ENCODE data around the gene S1PR3. TPM values are rescaled to one million over a fixed set of nuclear protein-coding genes. Genes with fewer than 3 reads are reported as not detected.
"Not testable (repeated sequence)": the region's sequence is repeated elsewhere in the genome, so short reads cannot be mapped to it uniquely, and the experiment has no call there.

The S1PR3 gene
- total RNA-seq = under 1 TPM; 0.23 to 0.38 TPM

DNA sequence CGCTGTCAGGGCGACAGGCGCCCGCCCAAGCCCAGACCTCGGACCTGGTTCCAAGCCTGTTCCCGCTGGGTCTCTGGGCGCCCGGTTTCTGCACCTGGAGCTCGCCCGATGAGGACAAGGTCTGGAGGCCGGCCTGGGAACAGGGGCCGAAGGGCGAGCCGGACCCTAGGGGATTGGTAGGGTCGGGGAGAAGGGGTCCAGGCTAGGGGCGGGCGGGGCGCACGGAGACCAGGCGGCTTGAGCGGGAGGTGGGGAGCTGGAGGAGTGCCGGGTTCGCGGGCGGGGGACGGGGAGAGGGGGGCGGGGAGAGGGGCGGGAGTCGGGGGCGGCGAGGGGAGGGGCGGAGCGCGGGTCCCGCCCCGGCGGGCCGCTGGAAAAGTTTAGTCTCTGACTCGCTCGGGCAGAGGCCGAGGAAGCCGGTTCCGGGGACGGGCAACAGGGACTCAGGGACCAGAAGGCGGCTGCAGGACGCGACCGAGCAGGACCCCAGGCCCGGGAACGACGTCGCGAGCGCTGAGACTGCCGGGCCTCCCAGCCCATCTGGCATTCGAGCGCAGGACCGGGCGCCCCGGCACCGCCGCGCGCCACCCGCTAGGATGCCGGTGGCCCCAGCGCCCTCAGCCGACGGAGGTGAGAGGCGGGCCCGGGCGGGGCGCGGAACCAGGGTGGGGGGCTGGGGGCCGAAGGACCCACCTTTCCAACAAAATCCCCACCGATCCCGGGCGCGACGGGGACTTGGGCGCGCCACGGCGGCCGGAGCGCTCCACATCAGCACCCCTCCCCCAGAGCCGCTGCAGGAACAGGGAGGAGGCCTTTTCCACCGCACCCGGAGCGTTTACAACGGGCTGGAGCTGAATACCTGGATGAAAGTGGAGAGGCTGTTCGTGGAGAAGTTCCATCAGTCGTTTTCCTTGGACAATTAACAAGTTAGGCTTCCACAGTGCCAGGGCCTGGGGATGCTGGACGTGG is at the start of gene S1PR3:
TSS of gene S1PR3 (plus strand) at position 403 of the 969 bp plus-strand sequence. CDS start 9,733 bp downstream, outside the sequence.
- Mint-ChIP-seq H3K27me3 (peaks cover 47% of the 10 kb centered on the region), H3K4me3 (peak within 1 kb of the TSS; percentile 61), H3K4me1 (peaks cover 28% of the 10 kb centered on the region), H3K9me3 (peaks cover 1% of the 10 kb centered on the region), H3K27ac (no peak within 1 kb of the TSS), H3K36me3 (no peaks in the 10 kb centered on the region)
- peak; percentile 61 for DNase-seq

DNA sequence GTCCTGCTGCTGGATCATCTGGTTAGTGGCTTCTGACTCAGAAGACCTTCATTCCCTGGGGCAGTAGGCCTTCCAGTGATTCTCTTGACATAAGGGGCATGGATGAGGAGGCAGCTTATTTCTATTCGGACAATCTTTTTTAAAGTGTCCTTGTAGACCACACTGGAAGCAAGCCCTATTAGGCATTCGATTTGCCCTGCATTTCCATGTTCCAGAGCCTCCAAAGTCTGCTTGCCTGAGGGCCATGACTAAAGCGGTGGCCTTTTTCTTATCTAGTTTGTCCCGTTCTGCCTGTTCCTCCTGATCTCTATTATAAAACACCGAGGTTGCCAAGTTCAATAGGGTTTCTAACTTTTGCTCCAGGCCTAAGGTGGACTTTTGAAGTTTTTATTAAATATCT is 49.7 kb upstream of the S1PR3 start:
- not testable (repeated sequence) for H3K27me3 Mint-ChIP-seq, H3K36me3 Mint-ChIP-seq, H3K27ac Mint-ChIP-seq, H3K4me3 Mint-ChIP-seq, DNase-seq, H3K4me1 Mint-ChIP-seq
- H3K9me3 Mint-ChIP-seq = peaks cover 11% of the 10 kb centered on the region

DNA sequence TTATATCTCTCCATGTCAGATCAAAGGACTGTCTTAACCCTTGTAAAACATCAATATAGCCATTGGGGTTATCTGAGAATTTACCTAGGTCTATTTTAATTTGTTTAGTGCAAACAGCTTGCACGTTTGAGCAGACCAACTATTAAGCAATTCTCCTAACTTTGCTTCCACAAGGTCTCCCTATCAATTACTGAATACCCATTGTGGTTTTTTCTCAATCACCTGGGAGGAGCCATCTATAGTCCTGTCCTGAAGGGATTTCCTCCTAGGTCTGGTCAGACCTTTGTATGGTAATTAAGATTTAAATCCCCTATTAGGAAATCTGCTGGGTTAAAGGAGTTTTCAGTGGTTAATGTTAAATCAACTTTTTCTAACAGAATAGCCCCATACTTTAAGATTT is 48.9 kb upstream of the S1PR3 start:
- Mint-ChIP-seq H3K27ac (no peak overlapping the region), H3K36me3 (no peaks in the 10 kb centered on the region), H3K27me3 (peaks cover 5% of the 10 kb centered on the region), H3K9me3 (peaks cover 11% of the 10 kb centered on the region), H3K4me1 (no peaks in the 10 kb centered on the region), H3K4me3 (no peak overlapping the region)
- no peak for DNase-seq

DNA sequence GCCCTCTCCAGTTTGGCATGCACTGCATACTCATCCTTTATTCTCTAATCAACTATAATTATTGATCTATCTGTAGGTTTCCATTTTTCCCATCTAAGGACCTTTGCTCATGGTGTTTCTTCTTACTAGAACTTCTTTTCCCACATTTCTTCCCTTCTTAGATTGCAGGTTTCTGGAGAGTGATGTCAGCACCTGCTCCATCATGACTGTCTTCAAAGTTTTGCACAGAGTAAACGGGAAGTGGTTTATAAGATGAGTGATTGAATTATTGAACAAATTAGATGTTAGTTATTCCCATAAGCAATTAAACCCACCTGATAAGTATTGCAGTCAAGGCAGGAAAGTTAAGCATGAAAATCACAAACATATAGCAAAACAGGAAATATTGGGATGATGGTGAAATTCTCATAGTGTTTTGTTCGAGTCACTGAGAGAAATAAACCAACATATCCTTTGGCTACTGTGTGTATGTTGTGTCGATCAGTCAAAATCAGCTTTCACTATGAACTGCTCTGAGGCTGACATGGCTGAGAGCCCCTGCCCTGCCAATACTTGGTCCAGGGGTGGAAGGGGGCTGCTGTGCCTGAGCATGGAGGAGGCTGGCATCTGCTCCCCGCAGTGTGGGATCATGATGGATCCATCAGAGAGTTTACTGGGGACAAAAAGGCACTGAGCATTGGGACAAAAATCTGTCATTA is 45.5 kb upstream of the S1PR3 start:
- H3K4me3 Mint-ChIP-seq = no peak overlapping the region
- H3K4me1 Mint-ChIP-seq = peaks cover 2% of the 10 kb centered on the region
- no peak for DNase-seq
- no peak overlapping the region for H3K27ac Mint-ChIP-seq
- no peaks in the 10 kb centered on the region for H3K9me3 Mint-ChIP-seq
- peaks cover 15% of the 10 kb centered on the region for H3K27me3 Mint-ChIP-seq
- no peaks in the 10 kb centered on the region for H3K36me3 Mint-ChIP-seq

DNA sequence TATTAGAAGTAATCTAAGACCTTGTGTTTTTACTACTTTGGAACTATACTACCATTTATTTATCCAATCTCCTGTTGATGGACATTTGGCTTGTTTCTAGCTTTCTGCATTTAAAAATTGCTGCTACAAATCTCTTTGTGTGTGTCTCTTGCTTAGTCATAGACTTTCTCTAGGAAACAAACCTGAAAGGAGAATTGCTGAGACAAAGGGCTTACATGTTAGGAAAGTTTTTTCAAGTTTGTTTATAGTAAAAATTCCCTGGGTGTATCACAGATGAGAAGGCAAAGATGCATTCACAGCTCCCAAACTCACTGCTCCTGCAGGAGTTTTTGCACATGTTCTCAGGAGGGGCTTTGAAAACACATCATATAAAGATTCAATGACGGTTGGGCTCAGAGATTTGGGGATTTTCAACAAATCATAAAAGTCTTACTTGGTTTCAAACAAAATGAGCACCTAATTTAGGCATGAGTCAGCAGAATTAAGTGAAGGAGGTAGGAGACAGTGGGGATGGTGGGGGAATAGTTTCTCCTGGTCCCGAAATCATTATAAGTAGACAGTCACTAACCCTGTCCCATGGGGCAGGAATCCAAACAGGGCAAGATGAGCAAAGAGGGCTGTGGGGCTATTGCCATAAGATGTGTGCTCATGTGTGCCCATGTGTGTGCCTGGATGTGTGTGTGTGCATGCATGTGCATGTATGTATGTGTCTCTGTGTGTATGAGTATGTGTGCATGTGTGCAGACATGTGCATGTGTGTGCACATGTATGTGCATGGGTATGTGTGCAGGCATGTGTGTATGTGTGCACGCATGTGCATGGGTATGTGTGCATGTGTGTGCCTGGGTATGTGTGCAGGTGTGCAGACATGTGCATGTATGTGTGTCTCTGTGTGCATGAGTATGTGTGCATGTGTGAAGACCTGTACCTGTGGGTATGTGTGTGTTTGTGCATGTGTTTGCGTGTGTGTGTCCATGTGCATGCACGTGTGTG is 43.4 kb upstream of the S1PR3 start:
- no peaks in the 10 kb centered on the region for H3K36me3 Mint-ChIP-seq
- H3K27ac Mint-ChIP-seq = no peak overlapping the region
- no peaks in the 10 kb centered on the region for H3K9me3 Mint-ChIP-seq
- H3K4me1 Mint-ChIP-seq = peaks cover 2% of the 10 kb centered on the region
- no peak overlapping the region for H3K4me3 Mint-ChIP-seq
- no peak for DNase-seq
- peaks cover 22% of the 10 kb centered on the region for H3K27me3 Mint-ChIP-seq

DNA sequence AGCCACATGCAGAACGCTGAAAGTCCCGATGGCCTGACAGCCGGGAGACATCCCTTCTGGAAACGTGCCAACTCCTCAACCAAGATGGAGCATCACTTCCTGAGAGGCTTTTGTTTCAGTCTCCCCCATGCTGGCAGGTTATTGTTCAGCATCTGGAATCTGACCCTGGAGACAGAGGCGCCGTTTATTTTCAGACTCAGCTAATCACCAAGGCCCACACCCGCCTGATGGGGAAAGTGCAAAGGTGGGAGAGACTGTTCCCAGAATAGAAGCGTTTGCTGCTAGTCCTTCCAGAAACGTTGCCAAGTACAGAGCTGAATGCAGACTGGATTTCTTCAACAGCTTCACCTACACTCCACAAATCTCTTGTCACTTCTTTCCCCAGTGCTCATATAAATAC is 41.8 kb upstream of the S1PR3 start:
- no peak overlapping the region for H3K27ac Mint-ChIP-seq
- H3K4me1 Mint-ChIP-seq = peaks cover 2% of the 10 kb centered on the region
- H3K36me3 Mint-ChIP-seq = no peaks in the 10 kb centered on the region
- DNase-seq = no peak
- H3K27me3 Mint-ChIP-seq = peaks cover 36% of the 10 kb centered on the region
- no peak overlapping the region for H3K4me3 Mint-ChIP-seq
- H3K9me3 Mint-ChIP-seq = no peaks in the 10 kb centered on the region

DNA sequence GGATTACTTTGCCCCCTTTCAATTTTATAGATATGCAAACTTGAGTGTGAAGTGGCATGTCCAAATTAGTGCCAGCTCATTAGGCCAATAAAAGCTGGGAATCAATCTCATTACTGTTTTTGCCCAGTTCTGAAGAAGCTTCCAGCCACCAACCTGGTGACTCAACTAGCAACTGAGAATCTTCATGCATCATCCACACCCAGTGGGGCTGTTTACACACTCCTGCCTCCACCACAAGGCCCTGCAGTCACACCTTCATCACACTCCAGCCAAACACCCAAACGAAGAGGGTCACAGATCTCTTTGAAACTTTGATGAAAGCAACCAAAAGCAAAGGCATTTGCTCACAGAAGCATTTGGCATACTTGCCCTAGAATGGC is 41.3 kb upstream of the S1PR3 start:
- Mint-ChIP-seq H3K27me3 (peaks cover 39% of the 10 kb centered on the region), H3K4me1 (peaks cover 2% of the 10 kb centered on the region), H3K27ac (no peak overlapping the region), H3K4me3 (no peak overlapping the region), H3K9me3 (no peaks in the 10 kb centered on the region), H3K36me3 (no peaks in the 10 kb centered on the region)
- DNase-seq = peak; percentile 12

DNA sequence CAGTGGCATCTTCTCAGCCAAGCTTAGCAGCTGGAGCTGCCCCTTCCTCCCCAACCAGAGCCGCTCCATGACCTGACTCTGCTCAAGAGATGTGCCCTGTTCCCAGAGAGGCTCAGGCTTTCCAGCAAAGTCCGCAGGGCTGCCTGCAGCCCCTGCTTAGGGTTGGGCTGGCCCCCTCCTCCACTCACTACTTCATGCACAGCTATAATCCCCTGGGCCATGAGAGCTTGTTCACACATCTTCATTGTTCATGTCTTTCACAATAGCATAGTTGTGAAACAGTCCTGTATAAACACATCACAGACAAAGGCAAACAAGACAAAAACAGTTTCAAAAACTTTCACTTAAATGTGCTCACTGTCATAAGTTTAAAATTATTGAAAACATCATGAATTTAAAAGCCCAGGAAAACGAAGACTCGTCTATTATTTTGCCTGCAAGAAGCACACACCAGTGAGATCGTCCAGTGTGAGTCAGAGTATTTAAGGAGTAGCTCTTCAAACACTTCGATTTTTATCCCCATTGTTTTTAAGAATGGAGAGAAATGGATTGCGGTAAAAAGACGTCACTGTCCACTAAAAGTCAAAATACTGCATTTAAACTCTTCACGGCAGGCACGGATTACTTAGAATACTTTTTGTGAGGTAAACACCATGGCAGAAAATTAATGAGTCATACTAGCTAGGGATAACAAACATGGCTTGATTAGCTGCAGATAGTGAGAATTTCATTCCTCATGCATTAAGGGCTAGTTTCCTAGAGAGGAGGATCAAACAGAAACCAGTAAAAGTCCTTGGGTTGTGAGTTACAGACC is 40.7 kb upstream of the S1PR3 start:
- H3K27me3 Mint-ChIP-seq = peaks cover 42% of the 10 kb centered on the region
- no peak overlapping the region for H3K27ac Mint-ChIP-seq
- peaks cover 2% of the 10 kb centered on the region for H3K4me1 Mint-ChIP-seq

DNA sequence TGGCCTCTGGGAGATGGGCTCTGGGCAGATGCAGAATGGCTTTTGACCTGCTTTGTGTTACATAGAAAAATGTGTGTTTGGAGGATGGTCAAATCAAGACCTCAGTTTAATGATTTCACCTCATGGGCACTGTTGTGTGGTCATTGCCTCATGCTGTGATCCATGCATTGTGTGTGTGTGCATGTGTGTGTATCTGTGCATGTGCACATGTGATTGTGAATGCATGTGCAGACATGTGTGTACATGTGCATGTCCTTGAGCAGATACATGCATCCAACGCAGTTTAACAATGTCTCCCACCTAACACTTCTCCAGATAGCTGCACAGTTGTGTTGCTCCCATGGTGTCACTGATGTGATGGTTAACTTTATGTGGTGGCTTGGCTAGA is 40.1 kb upstream of the S1PR3 start:
- no peaks in the 10 kb centered on the region for H3K9me3 Mint-ChIP-seq
- no peak overlapping the region for H3K27ac Mint-ChIP-seq
- H3K27me3 Mint-ChIP-seq = peaks cover 40% of the 10 kb centered on the region
- no peak for DNase-seq
- no peaks in the 10 kb centered on the region for H3K36me3 Mint-ChIP-seq
- H3K4me3 Mint-ChIP-seq = no peak overlapping the region
- peaks cover 2% of the 10 kb centered on the region for H3K4me1 Mint-ChIP-seq

More for the DNA sequence above, 40.7 kb upstream of the S1PR3 start:
- Mint-ChIP-seq H3K9me3 (no peaks in the 10 kb centered on the region), H3K36me3 (no peaks in the 10 kb centered on the region), H3K4me3 (no peak overlapping the region)
- DNase-seq = no peak

DNA sequence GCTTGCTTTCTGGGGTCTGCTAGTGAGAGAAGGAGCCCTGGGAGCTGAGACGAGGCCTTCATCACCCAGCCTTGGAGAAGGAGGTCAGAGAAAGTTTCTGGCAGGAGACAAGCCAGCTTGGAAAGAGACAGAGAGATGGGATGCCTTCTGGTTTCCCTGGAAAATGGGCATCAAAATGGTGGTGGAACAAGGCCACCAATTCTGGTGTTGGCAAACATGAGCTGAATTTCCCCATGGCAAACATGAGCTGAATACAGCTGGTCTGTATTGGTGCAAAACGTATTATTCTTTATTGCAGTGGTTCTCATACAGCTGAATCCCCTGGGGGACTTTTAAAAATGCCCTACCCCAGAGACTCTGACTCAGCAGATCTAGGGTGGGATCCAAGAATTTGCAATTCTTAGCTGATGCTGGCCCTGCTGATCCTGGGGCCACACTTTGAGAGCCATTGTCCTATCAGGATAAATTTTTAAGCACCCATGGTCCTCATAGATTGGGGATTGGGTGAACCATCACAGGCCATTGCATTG is 39.1 kb upstream of the S1PR3 start:
- DNase-seq = no peak
- H3K9me3 Mint-ChIP-seq = no peaks in the 10 kb centered on the region
- peaks cover 2% of the 10 kb centered on the region for H3K4me1 Mint-ChIP-seq
- H3K4me3 Mint-ChIP-seq = no peak overlapping the region
- peaks cover 38% of the 10 kb centered on the region for H3K27me3 Mint-ChIP-seq
- H3K36me3 Mint-ChIP-seq = no peaks in the 10 kb centered on the region
- H3K27ac Mint-ChIP-seq = no peak overlapping the region

DNA sequence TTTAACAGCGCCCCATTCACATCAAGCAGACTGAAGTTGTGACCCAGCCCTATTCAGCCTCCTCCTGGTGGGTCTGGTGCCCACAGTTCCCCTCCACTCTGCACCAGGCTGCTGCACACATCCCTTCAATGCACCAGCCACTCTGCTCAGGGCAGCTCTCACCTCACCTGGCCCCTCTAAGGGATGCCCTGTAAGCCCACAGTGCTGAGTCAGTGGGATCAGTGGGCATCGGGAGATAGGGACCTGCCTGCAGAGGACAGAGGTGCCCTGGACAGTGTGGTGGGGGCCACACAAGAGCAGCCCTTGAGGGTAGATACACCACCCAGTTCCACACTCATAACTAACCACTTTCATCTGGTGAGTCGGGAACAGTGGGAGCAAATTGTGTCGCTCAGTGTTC is 38.3 kb upstream of the S1PR3 start:
- no peak overlapping the region for H3K27ac Mint-ChIP-seq

DNA sequence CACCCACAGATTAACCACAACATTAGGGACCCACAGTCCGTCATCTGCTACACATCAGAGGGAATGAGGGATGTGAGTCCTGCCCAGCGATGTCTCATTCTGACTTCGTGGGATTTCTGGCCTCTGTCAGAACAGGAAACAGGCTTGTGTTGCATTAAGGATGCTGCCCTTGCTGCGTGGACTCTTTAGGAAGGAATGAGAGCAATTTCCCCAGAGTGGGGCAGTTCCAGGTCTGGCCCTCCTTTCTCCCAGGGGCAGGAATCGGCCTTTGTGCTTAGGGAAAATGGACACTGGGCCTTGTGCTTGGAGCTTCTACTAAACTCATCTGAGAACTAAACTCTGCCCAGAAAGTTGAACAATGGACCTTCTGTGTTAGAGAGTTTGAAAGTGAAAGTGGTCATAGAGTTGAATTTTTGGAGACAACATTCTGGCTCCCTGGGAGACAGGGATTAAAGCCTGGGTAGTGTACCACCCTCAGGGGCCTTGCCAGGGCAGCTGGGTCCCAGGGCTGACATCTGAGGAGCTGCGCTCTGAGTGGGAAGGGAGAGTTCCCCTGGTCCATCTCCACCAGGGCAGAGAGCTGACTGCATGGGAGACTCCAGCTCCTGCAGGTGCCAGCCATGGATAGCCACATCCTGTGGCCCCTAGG is 37.8 kb upstream of the S1PR3 start:
- no peak for DNase-seq

More for the DNA sequence above, 38.3 kb upstream of the S1PR3 start:
- no peak for DNase-seq
- H3K27me3 Mint-ChIP-seq = peaks cover 38% of the 10 kb centered on the region
- H3K9me3 Mint-ChIP-seq = no peaks in the 10 kb centered on the region
- no peaks in the 10 kb centered on the region for H3K36me3 Mint-ChIP-seq
- H3K4me3 Mint-ChIP-seq = no peak overlapping the region
- peaks cover 2% of the 10 kb centered on the region for H3K4me1 Mint-ChIP-seq

DNA sequence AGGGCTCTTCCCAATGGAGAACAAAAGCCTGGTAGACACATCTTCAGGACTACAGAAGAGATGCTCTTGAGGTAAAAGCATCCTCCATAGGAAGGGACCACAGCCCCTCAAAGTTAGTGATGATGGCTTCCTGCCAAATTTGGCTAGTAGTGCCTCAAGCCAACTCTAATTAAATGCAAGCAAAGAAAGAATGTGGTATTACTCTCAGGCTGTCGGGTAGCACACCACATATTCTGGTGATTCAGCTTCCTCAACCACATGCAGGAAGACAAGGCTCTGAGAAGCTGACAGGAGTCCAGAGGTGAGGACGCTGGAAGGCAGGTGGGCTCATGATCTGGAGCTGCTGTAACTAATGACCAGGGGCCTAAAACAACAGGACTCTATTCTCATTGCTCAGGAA is 37.2 kb upstream of the S1PR3 start:
- Mint-ChIP-seq H3K9me3 (no peaks in the 10 kb centered on the region), H3K4me1 (peaks cover 2% of the 10 kb centered on the region), H3K4me3 (no peak overlapping the region), H3K27ac (no peak overlapping the region), H3K36me3 (no peaks in the 10 kb centered on the region), H3K27me3 (peaks cover 36% of the 10 kb centered on the region)
- DNase-seq = no peak

More for the DNA sequence above, 37.8 kb upstream of the S1PR3 start:
- Mint-ChIP-seq H3K27me3 (peaks cover 38% of the 10 kb centered on the region), H3K4me3 (no peak overlapping the region), H3K9me3 (no peaks in the 10 kb centered on the region), H3K4me1 (peaks cover 2% of the 10 kb centered on the region), H3K36me3 (no peaks in the 10 kb centered on the region), H3K27ac (no peak overlapping the region)
